ENCODE data around the gene HOXA3.

DNA sequence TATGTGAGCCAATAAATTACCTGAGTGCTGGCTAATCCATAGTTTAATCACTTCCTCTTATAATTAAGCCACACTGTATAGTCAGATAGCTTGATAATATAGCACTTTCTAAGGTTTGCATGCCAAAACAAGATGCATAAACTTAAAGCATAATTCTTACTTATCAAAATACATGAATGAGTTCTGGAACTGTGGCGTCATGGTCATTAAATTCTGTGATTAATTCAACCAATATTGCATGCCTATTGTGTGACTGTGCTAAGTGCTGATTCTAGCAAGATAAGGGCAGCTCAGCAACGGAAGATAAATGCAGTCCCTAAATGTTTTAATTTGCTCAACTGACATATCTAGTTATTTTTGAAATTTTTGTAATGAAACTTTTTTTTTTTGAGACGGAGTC lies 86.2 kb downstream of the HOXA3 start:
- TF ChIP-seq, protein P1, sequence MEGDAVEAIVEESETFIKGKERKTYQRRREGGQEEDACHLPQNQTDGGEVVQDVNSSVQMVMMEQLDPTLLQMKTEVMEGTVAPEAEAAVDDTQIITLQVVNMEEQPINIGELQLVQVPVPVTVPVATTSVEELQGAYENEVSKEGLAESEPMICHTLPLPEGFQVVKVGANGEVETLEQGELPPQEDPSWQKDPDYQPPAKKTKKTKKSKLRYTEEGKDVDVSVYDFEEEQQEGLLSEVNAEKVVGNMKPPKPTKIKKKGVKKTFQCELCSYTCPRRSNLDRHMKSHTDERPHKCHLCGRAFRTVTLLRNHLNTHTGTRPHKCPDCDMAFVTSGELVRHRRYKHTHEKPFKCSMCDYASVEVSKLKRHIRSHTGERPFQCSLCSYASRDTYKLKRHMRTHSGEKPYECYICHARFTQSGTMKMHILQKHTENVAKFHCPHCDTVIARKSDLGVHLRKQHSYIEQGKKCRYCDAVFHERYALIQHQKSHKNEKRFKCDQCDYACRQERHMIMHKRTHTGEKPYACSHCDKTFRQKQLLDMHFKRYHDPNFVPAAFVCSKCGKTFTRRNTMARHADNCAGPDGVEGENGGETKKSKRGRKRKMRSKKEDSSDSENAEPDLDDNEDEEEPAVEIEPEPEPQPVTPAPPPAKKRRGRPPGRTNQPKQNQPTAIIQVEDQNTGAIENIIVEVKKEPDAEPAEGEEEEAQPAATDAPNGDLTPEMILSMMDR (IDR thresholded peaks at IDR 0.05; ENCODE audit: low read depth, low read length) = no peak
- no peak for TF ChIP-seq POLR2A (IDR thresholded peaks at IDR 0.05; ENCODE audit: extremely low read depth, insufficient read length)

All from NB4 (cell line).